WI38 (cell line): ENCODE measurements around the gene HEXIM2.
A peak's percentile ranks its signal among the peaks of the same experiment; 100 is the strongest.

Experiments used
- H3K4me3 ChIP-seq: 2 replicates; pipeline ENCODE4 v1.5.1; 2011; ENCODE audit warnings: low read depth, mild to moderate bottlenecking, control low read depth, low read length
- TF ChIP-seq, protein P1 (sequence below): IDR thresholded peaks from 2 replicates; pipeline ENCODE4 v1.5.1; 2012; ENCODE audit warnings: low read depth, mild to moderate bottlenecking, control low read depth, low read length

Gene HEXIM2

DNA sequence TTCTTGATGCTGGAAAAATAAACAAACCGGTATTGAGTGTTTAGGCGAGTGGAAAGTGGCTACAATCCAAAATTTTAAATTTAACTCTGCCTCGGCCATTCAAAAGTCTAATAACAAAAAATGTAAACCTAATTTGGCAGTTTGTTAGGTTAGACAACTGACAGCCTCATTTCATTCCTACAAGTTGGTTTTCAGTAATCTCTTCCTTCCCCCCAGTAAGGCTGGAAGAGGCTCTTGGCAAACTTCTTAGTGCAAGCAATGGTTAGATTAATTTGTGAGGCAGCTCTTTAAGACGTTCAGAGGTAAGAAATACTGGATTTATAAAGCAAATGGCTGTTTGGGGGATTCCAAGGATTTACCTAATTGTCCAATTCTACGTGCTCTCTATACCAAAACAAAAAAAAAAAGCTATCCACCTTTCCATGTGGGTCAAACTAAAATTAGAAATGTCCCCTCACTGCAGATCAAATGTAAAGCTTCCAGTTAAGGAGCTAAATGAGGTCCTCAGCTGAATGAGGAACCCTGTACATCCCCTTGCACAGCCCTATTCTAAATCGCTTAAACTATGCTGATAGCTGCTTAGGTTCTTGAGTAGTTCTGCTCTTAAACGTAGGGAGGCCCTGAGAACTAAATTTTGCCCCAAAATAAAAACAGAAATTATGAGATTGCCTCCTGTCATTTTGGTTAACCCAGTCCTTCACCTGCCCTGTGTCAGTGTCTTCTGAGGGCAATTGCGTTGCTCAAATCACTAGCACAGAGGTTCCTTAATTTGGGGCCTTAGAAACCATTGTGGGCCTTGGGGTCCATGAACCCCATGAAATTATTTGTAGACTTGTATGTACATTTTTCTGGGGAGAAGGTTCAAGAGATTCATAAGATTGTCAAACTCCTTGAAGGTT lies 10.5 kb upstream of the HEXIM2 start:
- peak overlapping the region; percentile 86 for H3K4me3 ChIP-seq
- TF ChIP-seq, protein P1, sequence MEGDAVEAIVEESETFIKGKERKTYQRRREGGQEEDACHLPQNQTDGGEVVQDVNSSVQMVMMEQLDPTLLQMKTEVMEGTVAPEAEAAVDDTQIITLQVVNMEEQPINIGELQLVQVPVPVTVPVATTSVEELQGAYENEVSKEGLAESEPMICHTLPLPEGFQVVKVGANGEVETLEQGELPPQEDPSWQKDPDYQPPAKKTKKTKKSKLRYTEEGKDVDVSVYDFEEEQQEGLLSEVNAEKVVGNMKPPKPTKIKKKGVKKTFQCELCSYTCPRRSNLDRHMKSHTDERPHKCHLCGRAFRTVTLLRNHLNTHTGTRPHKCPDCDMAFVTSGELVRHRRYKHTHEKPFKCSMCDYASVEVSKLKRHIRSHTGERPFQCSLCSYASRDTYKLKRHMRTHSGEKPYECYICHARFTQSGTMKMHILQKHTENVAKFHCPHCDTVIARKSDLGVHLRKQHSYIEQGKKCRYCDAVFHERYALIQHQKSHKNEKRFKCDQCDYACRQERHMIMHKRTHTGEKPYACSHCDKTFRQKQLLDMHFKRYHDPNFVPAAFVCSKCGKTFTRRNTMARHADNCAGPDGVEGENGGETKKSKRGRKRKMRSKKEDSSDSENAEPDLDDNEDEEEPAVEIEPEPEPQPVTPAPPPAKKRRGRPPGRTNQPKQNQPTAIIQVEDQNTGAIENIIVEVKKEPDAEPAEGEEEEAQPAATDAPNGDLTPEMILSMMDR = no peak

DNA sequence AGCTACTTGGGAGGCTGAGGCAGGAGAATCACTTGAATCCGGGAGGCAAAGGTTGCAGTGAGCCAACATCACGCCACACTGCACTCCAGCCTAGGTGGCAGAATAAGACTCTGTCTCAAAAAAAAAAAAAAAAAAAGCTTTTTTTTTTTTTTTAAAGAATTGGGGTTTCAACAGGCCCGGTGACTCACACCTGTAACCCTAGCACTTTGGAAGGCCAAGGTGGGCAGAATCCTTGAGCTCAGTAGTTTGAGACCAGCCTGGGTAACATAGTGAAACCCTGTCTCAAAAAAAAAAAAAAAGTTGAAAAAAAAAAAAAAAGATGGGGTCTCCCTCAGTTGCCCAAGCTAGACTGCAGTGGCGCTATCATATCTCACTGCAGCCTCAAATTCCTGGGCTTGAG lies 6.6 kb upstream of the HEXIM2 start:
- TF ChIP-seq, protein P1 = no peak
- H3K4me3 ChIP-seq = no peak overlapping the region

DNA sequence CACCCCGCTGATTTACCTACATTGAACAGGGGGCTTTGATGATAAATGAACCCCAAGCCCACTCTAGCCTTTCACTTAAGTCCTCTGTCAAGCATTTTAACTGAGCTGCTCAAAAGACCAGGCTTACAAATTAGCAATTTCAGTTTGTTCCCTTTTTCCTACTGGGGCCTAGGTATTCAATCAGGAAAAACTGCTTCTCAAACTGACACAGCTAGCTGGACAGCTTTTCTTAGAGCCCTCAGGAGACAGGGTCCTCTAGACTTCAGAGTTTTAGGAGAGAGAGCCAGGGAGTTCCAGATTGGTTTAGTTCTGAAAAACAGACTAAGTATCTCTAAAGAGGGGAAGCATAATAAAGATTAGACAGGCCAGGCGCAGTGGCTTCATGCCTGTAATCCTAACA lies 6.2 kb upstream of the HEXIM2 start:
- TF ChIP-seq, protein P1 = no peak
- H3K4me3 ChIP-seq = no peak overlapping the region

DNA sequence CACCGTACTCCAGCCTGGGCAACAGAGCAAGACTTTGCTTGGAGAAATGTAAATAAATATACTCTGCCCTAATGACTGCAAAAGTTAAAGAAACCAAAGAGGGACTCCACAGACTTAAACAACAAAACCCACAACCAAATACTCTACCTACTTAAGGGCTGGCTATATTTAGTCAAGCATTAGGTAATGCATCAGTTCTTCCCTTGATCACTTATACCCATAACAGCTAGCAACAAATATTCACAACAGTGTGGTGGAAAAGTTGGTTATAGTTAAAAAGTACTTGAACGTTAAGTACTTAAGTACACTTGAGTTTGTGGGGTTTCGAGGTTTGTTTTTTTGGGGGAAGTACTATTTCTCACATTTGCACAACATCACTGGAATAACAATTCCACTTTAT lies 5.4 kb upstream of the HEXIM2 start:
- TF ChIP-seq, protein P1 = no peak
- no peak overlapping the region for H3K4me3 ChIP-seq

DNA sequence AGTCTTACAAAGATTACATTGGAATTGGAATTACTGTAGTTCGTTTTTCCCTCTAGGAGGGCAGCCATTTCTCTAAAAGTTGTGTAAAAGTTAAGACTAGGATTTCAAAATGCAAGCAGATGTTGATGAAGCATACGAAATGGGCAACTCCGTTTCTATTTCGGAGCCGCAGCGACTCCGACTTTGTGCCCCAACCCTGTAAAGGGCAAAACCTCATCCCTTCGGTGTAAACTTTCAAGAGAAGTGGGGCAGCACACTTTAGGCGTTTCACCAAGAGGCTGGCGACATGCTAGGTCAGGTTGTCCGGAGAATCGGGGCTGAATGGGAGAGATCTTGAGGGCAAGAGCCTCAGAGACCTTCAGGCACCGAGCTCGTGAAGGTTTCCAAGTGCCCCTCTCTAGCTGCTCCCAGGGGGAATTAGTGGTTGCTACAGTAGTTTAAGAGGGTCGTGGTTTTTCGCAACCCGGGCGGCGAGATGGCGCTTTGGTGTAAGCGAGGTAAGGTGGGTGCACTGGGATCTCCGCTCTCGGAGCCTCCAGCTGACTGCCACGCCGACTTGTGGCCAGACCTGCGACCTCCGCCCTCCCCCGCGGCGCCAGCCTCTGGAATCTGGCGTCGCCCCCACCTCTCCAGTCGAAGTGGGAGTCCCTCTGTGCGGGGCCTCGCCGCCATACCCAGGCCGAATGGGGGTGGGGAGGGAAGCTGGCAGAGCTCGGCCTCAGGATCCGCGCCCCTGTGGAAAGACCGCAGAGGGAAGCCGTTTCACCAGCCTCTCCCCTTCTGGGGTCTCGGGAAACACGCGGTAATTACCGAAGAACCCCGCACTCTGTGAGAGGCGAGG lies 1.0 kb upstream of the HEXIM2 start:
- TF ChIP-seq, protein P1 = no peak
- peak overlapping the region; percentile 78 for H3K4me3 ChIP-seq

DNA sequence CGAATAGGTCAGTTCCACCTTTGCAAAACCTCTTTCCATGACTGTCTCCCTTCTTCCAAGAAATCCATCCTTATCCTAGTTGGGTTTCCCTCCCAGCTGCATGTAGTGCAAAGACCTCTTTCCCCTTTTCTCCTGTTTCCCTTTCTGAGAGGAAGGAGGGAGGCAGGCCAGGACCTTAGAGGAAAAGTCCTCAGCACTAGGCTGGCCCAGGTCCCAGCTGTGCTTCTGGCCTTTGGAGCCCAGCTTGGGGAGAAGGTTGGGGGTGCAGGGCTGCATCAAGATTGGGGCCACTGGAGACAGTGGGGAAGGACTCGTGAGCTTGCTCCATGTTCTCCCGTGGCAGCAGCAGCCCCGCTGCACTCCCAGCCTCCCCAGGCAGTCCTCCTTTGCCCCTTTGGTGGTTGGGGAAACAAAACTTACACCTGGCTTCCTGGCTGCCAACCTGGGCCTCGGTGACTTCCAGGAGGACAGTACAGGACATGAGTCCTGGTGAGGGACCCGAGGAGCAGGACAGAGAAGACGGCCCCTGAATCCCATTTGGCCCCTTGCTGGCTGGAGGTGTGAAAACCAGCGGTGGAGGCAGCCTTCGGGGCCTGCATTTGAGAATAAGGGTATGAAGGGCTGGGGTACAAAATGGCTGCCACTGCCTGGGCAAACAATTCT lies 481 bp downstream of the HEXIM2 start:
- peak overlapping the region; percentile 51 for H3K4me3 ChIP-seq
- TF ChIP-seq, protein P1 = no peak
